ENCODE data around the gene NKX6-2. TPM values are rescaled to one million over a fixed set of nuclear protein-coding genes. Genes with fewer than 3 reads are reported as not detected.

Gene NKX6-2
- total and polyA plus RNA-seq, 10 of the 15 experiments (the other 5 are each of a cell fraction or from before 2014, with no cell fraction given) = 0.45 to 1.8 TPM; not detected in 8

DNA sequence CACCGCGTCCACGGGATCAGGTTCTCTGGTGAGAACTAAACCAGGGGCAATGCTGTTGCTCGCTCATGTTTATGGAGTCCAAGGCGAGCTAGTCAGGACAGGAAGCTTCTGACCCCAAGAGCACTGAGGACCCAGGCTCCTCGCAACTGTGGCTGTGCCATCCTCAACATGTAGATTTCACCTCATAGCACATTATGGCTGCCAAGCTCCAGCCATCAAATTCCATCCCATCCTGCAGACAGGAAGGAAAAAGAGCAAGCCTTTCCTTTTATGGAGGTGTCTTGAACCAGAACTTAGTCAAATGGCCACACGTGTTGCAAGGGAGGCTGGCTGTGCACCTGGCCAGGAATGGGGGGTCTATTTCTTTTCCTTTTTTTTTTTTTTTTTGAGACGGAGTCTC lies 16.1 kb upstream of the NKX6-2 start:
- FAIRE-seq (no peak), ATAC-seq (no peak), DNase-seq (ENCODE audit: low read depth, low spot score) (no peak)
- Histone ChIP-seq H3K9me3 (replicated peaks; ENCODE audit: control insufficient read depth, insufficient read depth, low read length) (peaks cover 2% of the 10 kb centered on the region; the same call in 1 of the 3 replicates), H3K79me2 (ENCODE audit: control insufficient read depth, insufficient read depth, low read length) (no peaks in the 10 kb centered on the region), H4K20me1 (ENCODE audit: control insufficient read depth, insufficient read depth) (no peaks in the 10 kb centered on the region), H3K4me1 (ENCODE audit: control insufficient read depth, insufficient read depth, low read length) (no peaks in the 10 kb centered on the region), H3K4me3 (no peak overlapping the region), H3K36me3 (ENCODE audit: control insufficient read depth in 2 of 2, insufficient read depth in 2 of 2, low read length in 1 of 2) (no peaks in the 10 kb centered on the region), H3K27me3 (replicated peaks in 1 of 2; ENCODE audit: control insufficient read depth in 2 of 2, insufficient read depth in 2 of 2, low read length in 1 of 2) (no peaks in the 10 kb centered on the region), H3K9ac (ENCODE audit: control insufficient read depth, insufficient read depth, low read length) (no peak overlapping the region), H3K27ac (ENCODE audit: control insufficient read depth, insufficient read depth) (no peak overlapping the region), H2AFZ (ENCODE audit: control insufficient read depth, low read depth, low read length) (no peak overlapping the region), H3K4me2 (ENCODE audit: control insufficient read depth, insufficient read depth) (no peak overlapping the region)
- in situ Hi-C loops (cut with MboI) (no loop called here), intact Hi-C loops (cut with micrococcal nuclease; ENCODE audit: unreplicated experiment) (no loop called here)
- BruUV-seq (replicated peaks) = no TSS peak
- ChIA-PET RAD21 (ENCODE audit: unreplicated experiment) (no interaction called here), CTCF (interaction anchor here (0.5 kb wide), 1 partner anchor 192 kb away, joined by 3 read pairs; no protein-coding TSS in a partner anchor), POLR2A (no interaction called here), SMC1A (ENCODE audit: uncharacterized antibody, unreplicated experiment) (no interaction called here)
- WGBS (ENCODE audit: insufficient coverage, insufficient replicate concordance, low lambda C conversion rate, missing lambda C conversion rate) = 60% methylated on average over 8 of the region's 8 CpGs
- TF ChIP-seq, protein P1, sequence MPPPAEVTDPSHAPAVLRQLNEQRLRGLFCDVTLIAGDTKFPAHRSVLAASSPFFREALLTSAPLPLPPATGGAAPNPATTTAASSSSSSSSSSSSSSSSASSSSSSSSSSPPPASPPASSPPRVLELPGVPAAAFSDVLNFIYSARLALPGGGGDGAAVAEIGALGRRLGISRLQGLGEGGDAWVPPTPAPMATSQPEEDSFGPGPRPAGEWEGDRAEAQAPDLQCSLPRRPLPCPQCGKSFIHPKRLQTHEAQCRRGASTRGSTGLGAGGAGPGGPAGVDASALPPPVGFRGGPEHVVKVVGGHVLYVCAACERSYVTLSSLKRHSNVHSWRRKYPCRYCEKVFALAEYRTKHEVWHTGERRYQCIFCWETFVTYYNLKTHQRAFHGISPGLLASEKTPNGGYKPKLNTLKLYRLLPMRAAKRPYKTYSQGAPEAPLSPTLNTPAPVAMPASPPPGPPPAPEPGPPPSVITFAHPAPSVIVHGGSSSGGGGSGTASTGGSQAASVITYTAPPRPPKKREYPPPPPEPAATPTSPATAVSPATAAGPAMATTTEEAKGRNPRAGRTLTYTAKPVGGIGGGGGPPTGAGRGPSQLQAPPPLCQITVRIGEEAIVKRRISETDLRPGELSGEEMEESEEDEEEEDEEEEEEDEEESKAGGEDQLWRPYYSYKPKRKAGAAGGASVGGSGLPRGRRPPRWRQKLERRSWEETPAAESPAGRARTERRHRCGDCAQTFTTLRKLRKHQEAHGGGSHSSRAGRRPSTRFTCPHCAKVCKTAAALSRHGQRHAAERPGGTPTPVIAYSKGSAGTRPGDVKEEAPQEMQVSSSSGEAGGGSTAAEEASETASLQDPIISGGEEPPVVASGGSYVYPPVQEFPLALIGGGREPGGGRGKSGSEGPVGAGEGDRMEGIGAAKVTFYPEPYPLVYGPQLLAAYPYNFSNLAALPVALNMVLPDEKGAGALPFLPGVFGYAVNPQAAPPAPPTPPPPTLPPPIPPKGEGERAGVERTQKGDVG (CRISPR knock-in tag; IDR thresholded peaks at IDR 0.05) = no peak
- TF ChIP-seq PAX5 (IDR thresholded peaks at IDR 0.05; ENCODE audit: borderline replicate concordance, low read depth, low read length) (no peak), KAT2A (conservative IDR thresholded peaks at IDR 0.05; ENCODE audit: control insufficient read depth, low read depth, low read length) (no peak), ZBED1 (IDR thresholded peaks at IDR 0.05; ENCODE audit: borderline replicate concordance) (no peak), TCF3 (IDR thresholded peaks at IDR 0.05; ENCODE audit: borderline replicate concordance, insufficient read depth, low read depth, low read length) (no peak), ESRRA (IDR thresholded peaks at IDR 0.05; ENCODE audit: low read length) (no peak), TBL1XR1 (IDR thresholded peaks at IDR 0.05; ENCODE audit: low read depth, low read length) (no peak)
- TF ChIP-seq, protein P2, sequence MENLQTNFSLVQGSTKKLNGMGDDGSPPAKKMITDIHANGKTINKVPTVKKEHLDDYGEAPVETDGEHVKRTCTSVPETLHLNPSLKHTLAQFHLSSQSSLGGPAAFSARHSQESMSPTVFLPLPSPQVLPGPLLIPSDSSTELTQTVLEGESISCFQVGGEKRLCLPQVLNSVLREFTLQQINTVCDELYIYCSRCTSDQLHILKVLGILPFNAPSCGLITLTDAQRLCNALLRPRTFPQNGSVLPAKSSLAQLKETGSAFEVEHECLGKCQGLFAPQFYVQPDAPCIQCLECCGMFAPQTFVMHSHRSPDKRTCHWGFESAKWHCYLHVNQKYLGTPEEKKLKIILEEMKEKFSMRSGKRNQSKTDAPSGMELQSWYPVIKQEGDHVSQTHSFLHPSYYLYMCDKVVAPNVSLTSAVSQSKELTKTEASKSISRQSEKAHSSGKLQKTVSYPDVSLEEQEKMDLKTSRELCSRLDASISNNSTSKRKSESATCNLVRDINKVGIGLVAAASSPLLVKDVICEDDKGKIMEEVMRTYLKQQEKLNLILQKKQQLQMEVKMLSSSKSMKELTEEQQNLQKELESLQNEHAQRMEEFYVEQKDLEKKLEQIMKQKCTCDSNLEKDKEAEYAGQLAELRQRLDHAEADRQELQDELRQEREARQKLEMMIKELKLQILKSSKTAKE (IDR thresholded peaks at IDR 0.05; ENCODE audit: low read depth, poor library complexity, severe bottlenecking) = no peak
- TF ChIP-seq, protein P3, sequence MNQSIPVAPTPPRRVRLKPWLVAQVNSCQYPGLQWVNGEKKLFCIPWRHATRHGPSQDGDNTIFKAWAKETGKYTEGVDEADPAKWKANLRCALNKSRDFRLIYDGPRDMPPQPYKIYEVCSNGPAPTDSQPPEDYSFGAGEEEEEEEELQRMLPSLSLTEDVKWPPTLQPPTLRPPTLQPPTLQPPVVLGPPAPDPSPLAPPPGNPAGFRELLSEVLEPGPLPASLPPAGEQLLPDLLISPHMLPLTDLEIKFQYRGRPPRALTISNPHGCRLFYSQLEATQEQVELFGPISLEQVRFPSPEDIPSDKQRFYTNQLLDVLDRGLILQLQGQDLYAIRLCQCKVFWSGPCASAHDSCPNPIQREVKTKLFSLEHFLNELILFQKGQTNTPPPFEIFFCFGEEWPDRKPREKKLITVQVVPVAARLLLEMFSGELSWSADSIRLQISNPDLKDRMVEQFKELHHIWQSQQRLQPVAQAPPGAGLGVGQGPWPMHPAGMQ (IDR thresholded peaks at IDR 0.05; ENCODE audit: borderline replicate concordance) = no peak

All from GM12878 (cell line).